ENCODE measurements around the gene NECTIN4. TPM values are rescaled to one million over a fixed set of nuclear protein-coding genes. Genes with fewer than 3 reads are reported as not detected.

The NECTIN4 gene
- total RNA-seq, 1 donor from 2014 or later: 0.13 TPM

- peaks cover 20% of the 10 kb centered on the region for H3K36me3 Mint-ChIP-seq (ENCODE audit: low read depth, unreplicated experiment)
- peak within 1 kb of the TSS; percentile 85 for H3K27ac Mint-ChIP-seq (ENCODE audit: unreplicated experiment)
Measured at GRCh38 chr1:161098210-161099068, 9.1 kb upstream of the NECTIN4 start, which contains the start of gene KLHDC9. Gene KLHDC9 (plus strand): TSS chr1:161098361. CDS start chr1:161098536, 175 bp downstream.

GRCh38 chr1:161096530-161096929 is 7.2 kb upstream of the NECTIN4 start:
- no peak for DNase-seq (ENCODE audit: low spot score)
- H3K4me3 Mint-ChIP-seq (ENCODE audit: unreplicated experiment): no peak overlapping the region
- H3K4me1 Mint-ChIP-seq (ENCODE audit: unreplicated experiment): peaks cover 16% of the 10 kb centered on the region
- no peak for TF ChIP-seq CTCF (IDR thresholded peaks at IDR 0.05; ENCODE audit: unreplicated experiment)
- H3K36me3 Mint-ChIP-seq (ENCODE audit: low read depth, unreplicated experiment): peaks cover 15% of the 10 kb centered on the region
- peaks cover 2% of the 10 kb centered on the region for H3K27me3 Mint-ChIP-seq (ENCODE audit: unreplicated experiment)
- no peak overlapping the region for H3K27ac Mint-ChIP-seq (ENCODE audit: unreplicated experiment)
- H3K9me3 Mint-ChIP-seq (ENCODE audit: unreplicated experiment): no peaks in the 10 kb centered on the region

More at GRCh38 chr1:161098210-161099068, 9.1 kb upstream of the NECTIN4 start, which contains the start of gene KLHDC9:
- peak; percentile 10 for TF ChIP-seq CTCF (IDR thresholded peaks at IDR 0.05; ENCODE audit: unreplicated experiment)
- DNase-seq (ENCODE audit: low spot score): peak; percentile 78
- Mint-ChIP-seq H3K4me1 (ENCODE audit: unreplicated experiment) (peaks cover 16% of the 10 kb centered on the region), H3K27me3 (ENCODE audit: unreplicated experiment) (peaks cover 2% of the 10 kb centered on the region), H3K4me3 (ENCODE audit: unreplicated experiment) (peak within 1 kb of the TSS; percentile 93), H3K9me3 (ENCODE audit: unreplicated experiment) (no peaks in the 10 kb centered on the region)

- Mint-ChIP-seq H3K4me3 (ENCODE audit: unreplicated experiment) (no peak overlapping the region), H3K27ac (ENCODE audit: unreplicated experiment) (no peak overlapping the region), H3K36me3 (ENCODE audit: low read depth, unreplicated experiment) (peaks cover 15% of the 10 kb centered on the region), H3K27me3 (ENCODE audit: unreplicated experiment) (peaks cover 2% of the 10 kb centered on the region), H3K9me3 (ENCODE audit: unreplicated experiment) (no peaks in the 10 kb centered on the region), H3K4me1 (ENCODE audit: unreplicated experiment) (peaks cover 16% of the 10 kb centered on the region)
- no peak for DNase-seq (ENCODE audit: low spot score)
- TF ChIP-seq CTCF (IDR thresholded peaks at IDR 0.05; ENCODE audit: unreplicated experiment): no peak
Measured at GRCh38 chr1:161096015-161096414, 6.7 kb upstream of the NECTIN4 start.

- H3K4me3 Mint-ChIP-seq (ENCODE audit: unreplicated experiment): no peak overlapping the region
- no peak overlapping the region for H3K27ac Mint-ChIP-seq (ENCODE audit: unreplicated experiment)
- peaks cover 16% of the 10 kb centered on the region for H3K4me1 Mint-ChIP-seq (ENCODE audit: unreplicated experiment)
- peaks cover 15% of the 10 kb centered on the region for H3K36me3 Mint-ChIP-seq (ENCODE audit: low read depth, unreplicated experiment)
- DNase-seq (ENCODE audit: low spot score): no peak
- H3K27me3 Mint-ChIP-seq (ENCODE audit: unreplicated experiment): peaks cover 2% of the 10 kb centered on the region
- no peaks in the 10 kb centered on the region for H3K9me3 Mint-ChIP-seq (ENCODE audit: unreplicated experiment)
- no peak for TF ChIP-seq CTCF (IDR thresholded peaks at IDR 0.05; ENCODE audit: unreplicated experiment)
Measured at GRCh38 chr1:161095230-161095629, 5.9 kb upstream of the NECTIN4 start.

GRCh38 chr1:161094481-161094880 is 5.1 kb upstream of the NECTIN4 start:
- Mint-ChIP-seq H3K4me3 (ENCODE audit: unreplicated experiment) (no peak overlapping the region), H3K36me3 (ENCODE audit: low read depth, unreplicated experiment) (peaks cover 8% of the 10 kb centered on the region), H3K27ac (ENCODE audit: unreplicated experiment) (no peak overlapping the region), H3K27me3 (ENCODE audit: unreplicated experiment) (peaks cover 2% of the 10 kb centered on the region), H3K9me3 (ENCODE audit: unreplicated experiment) (no peaks in the 10 kb centered on the region), H3K4me1 (ENCODE audit: unreplicated experiment) (peaks cover 16% of the 10 kb centered on the region)
- no peak for DNase-seq (ENCODE audit: low spot score)
- no peak for TF ChIP-seq CTCF (IDR thresholded peaks at IDR 0.05; ENCODE audit: unreplicated experiment)
